Adrenal gland (tissue), 12 donors: ENCODE data around the gene VSTM1. TPM values are rescaled to one million over a fixed set of nuclear protein-coding genes. Genes with fewer than 3 reads are reported as not detected.

ENCODE experiments used
- DNase-seq, 7 donors: peaks; one replicate each; pipeline ENCODE4 v3.0.0-alpha.2; 2019 to 2020
- H3K27ac ChIP-seq, 5 donors: fragments of 200-600 bp; sonication (generic) in 4 of 5; 1 replicate in 3 of 5; 2 replicates in 2 of 5; pipeline versions ENCODE4 v1.5.1 to v1.8.0; 2016 to 2020; ENCODE audit warnings: mild to moderate bottlenecking in 1 of 5
- H3K27me3 ChIP-seq: fragments of 200-600 bp; 2 replicates; pipeline ENCODE4 v1.8.0; 2021
- H3K36me3 ChIP-seq, 2 donors: fragments of 200-600 bp; replicated peaks in 1 of 2; 1 replicate in 1 of 2; 2 replicates in 1 of 2; pipeline versions ENCODE4 v1.5.1 to v1.8.0; 2018 to 2022
- H3K4me1 ChIP-seq, 2 donors: fragments of 200-600 bp; replicated peaks in 1 of 2; 1 replicate in 1 of 2; 2 replicates in 1 of 2; pipeline versions ENCODE4 v1.5.1 to v1.8.0; 2018 to 2021
- H3K4me3 ChIP-seq, 4 donors: fragments of 200-600 bp; sonication (generic) in 3 of 4; one replicate each; pipeline ENCODE4 v1.5.1; 2016 to 2018
- H3K9me3 ChIP-seq, 3 donors: fragments of 200-600 bp; sonication (generic) in 1 of 3; replicated peaks in 1 of 3; 1 replicate in 2 of 3; 2 replicates in 1 of 3; pipeline versions ENCODE4 v1.5.1 to v1.8.0; 2016 to 2021
- POLR2A ChIP-seq, 2 donors: fragments of 450-650 bp; IDR thresholded peaks; one replicate each; pipeline ENCODE4 v1.6.1; 2017; ENCODE audit warnings: antibody characterized with exemption in 2 of 2, mild to moderate bottlenecking in 2 of 2, moderate library complexity in 1 of 2
- WGBS, 4 donors: extraction: QIAGEN DNeasy Blood & Tissue Kit in 2 of 4; methylation state at CpG; one replicate each; pipeline versions ENCODE4 v1.1.5 to v1.1.7; 2013 to 2017; 5-methylcytosine and 5-hydroxymethylcytosine counted together
- intact Hi-C, 2 donors: fragments of 100-400 bp; cut with DNase I; formaldehyde crosslinking; loops; one replicate each; pipeline versions ENCODE4 v1.14.1 to v1.15.0; 2022 to 2023
- polyA plus RNA-seq, 3 donors: library from polyadenylated mRNA; stranded (reverse); fragments of 200-250 nt in 2 of 3; fragments of 350-450 nt in 1 of 3; fragmentation: Illumina TruSeq in 1 of 3; extraction: RNeasy Lipid Tissue Mini Kit (QIAGEN cat#74804) in 1 of 3; gene quantifications; one replicate each; pipeline ENCODE4 v1.2.3, GENCODE V29; 2013 to 2014
- total RNA-seq, 9 donors: library from RNA; depleted of rRNA in 4 of 9; stranded (reverse); fragments of >200 nt in 4 of 9; fragments of 120-200 nt in 1 of 9; fragmentation: NEBNext Ultra II Directional in 1 of 9; extraction: Animal tissue kit (Norgen Biotek cat#: 25700) in 1 of 9; gene quantifications; one replicate each; pipeline versions ENCODE4 v1.1.0 to v1.2.4, GENCODE V29; 2013 to 2023
- TF ChIP-seq, protein P1 (sequence below), 6 experiments: fragments of 450-650 bp in 4 of 6; fragments of 200-600 bp in 2 of 6; sonication (generic) in 1 of 6; IDR thresholded peaks; 1 replicate in 5 of 6; 2 replicates in 1 of 6; pipeline versions ENCODE4 v1.5.1 to v1.8.0; 2016 to 2021; ENCODE audit warnings: antibody characterized with exemption in 6 of 6, mild to moderate bottlenecking in 2 of 6, moderate library complexity in 1 of 6
- donor health status: healthy with polysubstance abuse.
- donor health status: Bipolar disorder and iron deficiency.
- donor health status: DM: yes; HTN: yes; CAD: no.
- donor health status: DM: no; HTN: no; CAD: no.
- donor health status: DM: no; HTN: no; CAD: no.
- donor health status: DM: yes; HTN: yes; CAD: no.

Gene VSTM1
- total and polyA plus RNA-seq, 12 donors, result 0.83 TPM; not detected in 11

DNA sequence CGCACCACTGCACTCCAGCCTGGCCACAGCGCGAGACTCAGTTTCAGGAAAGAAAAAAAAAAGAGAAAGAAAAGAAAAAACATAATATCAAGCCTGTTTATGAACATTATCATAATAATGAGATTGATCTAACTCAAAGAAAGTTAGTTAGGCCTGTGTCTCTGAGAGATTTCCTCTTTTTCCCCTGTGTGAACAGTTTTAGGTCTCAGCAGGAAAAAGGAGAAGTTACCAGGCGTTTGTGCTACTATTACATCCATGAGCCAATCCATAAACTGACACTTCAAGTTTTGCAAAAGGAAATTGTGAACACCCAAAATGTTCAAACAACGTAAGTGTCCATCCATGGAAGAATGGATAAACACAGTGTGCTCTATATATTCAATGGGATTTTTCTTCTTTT lies 13.6 kb upstream of the VSTM1 start:
- intact Hi-C loops, result no loop called here
- Histone ChIP-seq H3K36me3 (no peaks in the 10 kb centered on the region), H3K27me3 (no peaks in the 10 kb centered on the region), H3K27ac (no peak overlapping the region), H3K9me3 (no peaks in the 10 kb centered on the region), H3K4me1 (no peaks in the 10 kb centered on the region), H3K4me3 (no peak overlapping the region)
- WGBS, 4 donors, result 67 to 75% (median 73%) methylated on average over 5 of the region's 5 CpGs
- DNase-seq, result no peak
- no peak for TF ChIP-seq POLR2A (IDR thresholded peaks at IDR 0.05)
- TF ChIP-seq, protein P1, sequence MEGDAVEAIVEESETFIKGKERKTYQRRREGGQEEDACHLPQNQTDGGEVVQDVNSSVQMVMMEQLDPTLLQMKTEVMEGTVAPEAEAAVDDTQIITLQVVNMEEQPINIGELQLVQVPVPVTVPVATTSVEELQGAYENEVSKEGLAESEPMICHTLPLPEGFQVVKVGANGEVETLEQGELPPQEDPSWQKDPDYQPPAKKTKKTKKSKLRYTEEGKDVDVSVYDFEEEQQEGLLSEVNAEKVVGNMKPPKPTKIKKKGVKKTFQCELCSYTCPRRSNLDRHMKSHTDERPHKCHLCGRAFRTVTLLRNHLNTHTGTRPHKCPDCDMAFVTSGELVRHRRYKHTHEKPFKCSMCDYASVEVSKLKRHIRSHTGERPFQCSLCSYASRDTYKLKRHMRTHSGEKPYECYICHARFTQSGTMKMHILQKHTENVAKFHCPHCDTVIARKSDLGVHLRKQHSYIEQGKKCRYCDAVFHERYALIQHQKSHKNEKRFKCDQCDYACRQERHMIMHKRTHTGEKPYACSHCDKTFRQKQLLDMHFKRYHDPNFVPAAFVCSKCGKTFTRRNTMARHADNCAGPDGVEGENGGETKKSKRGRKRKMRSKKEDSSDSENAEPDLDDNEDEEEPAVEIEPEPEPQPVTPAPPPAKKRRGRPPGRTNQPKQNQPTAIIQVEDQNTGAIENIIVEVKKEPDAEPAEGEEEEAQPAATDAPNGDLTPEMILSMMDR (IDR thresholded peaks at IDR 0.05), result no peak

DNA sequence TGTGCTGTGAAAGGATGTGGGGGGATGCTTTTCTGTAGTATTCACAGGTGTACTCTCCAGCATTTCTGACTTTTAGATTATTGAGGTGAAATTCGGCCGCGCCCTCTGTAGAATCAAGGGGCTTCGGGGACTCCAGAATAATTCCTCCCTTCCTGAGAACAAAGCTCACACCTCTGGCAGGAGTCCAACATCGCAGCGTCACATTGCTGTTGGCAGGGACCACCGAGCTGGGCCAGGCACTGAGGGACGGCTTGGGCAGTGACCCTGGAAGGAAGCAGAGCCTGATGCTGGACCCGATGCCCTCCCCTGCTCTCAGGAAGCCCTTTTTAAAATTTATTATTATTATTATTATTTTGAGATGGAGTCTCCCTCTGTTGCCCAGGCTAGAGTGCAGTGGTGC lies 11.2 kb upstream of the VSTM1 start:
- Histone ChIP-seq H3K27ac (no peak overlapping the region), H3K27me3 (no peaks in the 10 kb centered on the region), H3K4me3 (no peak overlapping the region), H3K36me3 (no peaks in the 10 kb centered on the region), H3K9me3 (no peaks in the 10 kb centered on the region), H3K4me1 (no peaks in the 10 kb centered on the region)
- 68 to 78% (median 74%) methylated on average over 9 of the region's 9 CpGs for WGBS, 4 donors
- no peak for DNase-seq
- intact Hi-C loops, result no loop called here
- TF ChIP-seq, protein P1 (IDR thresholded peaks at IDR 0.05), result no peak
- TF ChIP-seq POLR2A (IDR thresholded peaks at IDR 0.05), result no peak

GRCh38 chr19:54073829-54074228 lies 10.1 kb upstream of the VSTM1 start:
- Histone ChIP-seq H3K36me3 (no peaks in the 10 kb centered on the region), H3K9me3 (no peaks in the 10 kb centered on the region), H3K27ac (no peak overlapping the region), H3K4me3 (no peak overlapping the region), H3K27me3 (no peaks in the 10 kb centered on the region), H3K4me1 (no peaks in the 10 kb centered on the region)
- no peak for DNase-seq
- WGBS, 4 donors, result 84 to 87% (median 87%) methylated on average over 8 to 10 of the region's 10 CpGs
- TF ChIP-seq POLR2A (IDR thresholded peaks at IDR 0.05), result no peak
- TF ChIP-seq, protein P1 (IDR thresholded peaks at IDR 0.05), result no peak
- intact Hi-C loops, result no loop called here

DNA sequence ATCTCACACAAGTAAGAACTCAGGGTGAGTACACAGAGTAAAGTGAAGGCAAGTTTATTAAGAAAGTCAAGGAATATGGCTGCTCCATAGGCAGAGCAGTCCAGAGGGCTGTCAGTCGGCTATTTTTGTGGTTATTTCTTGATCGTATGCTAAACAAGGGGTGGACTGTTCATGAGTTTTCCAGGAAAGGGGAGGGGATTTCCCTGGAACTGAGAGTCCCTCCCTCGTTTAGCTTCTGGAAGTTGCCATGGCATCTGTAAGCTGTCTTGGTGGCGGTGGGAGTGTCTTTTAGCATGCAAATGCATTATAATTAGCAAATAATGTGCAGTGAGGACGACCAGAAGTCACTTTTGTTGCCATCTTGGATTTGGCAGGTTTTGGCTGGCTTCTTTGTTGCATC lies 5.8 kb upstream of the VSTM1 start:
- 62 to 80% (median 70%) methylated on average over 2 to 5 of the region's 5 CpGs for WGBS, 4 donors
- H3K27ac ChIP-seq, result no peak overlapping the region
- no peak for DNase-seq
- H3K4me1 ChIP-seq, result no peaks in the 10 kb centered on the region
- H3K4me3 ChIP-seq, result no peak overlapping the region
- no peak for TF ChIP-seq POLR2A (IDR thresholded peaks at IDR 0.05)
- TF ChIP-seq, protein P1 (IDR thresholded peaks at IDR 0.05), result no peak
- no peaks in the 10 kb centered on the region for H3K36me3 ChIP-seq
- no peaks in the 10 kb centered on the region for H3K27me3 ChIP-seq
- no peaks in the 10 kb centered on the region for H3K9me3 ChIP-seq
- intact Hi-C loops, result no loop called here
